ENCODE measurements around the gene CTSA. TPM values are rescaled to one million over a fixed set of nuclear protein-coding genes. Genes with fewer than 3 reads are reported as not detected.

CTSA gene
- total RNA-seq, 2 donors from 2014 or later: 41.0 to 43.8 TPM

DNA sequence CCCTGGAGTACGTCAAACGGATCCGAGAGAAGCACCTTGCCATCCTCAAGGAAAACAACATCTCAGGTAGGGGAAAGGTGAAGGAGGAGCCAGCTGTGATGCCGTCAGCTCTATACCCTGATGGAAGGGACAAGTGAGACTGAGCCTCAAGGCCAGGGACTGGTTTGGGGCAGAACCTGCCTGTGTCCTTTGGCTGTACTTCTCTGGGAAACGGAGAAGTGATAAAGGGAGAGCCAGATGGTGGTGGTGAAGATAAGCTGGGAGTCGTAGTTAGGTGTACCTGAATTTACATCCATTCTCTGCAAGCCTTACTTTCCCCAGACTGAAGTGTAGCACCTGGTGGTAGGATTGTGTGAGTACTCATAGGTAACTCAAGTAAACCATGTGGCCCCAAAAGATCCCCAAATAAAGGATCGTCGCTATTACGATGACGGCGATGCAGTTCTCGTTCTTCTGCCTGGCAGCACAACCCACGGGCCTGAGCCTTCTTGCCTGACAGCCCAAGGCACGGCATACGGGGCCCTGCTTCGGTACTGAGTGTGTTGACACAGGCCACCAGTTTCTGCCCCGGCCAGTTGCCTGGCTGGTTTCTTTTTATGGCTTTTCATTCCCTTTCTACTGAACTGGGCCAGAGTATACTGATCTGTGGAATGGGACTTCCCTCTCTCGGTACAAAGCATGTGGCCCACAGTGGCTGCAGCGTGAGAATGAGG lies 54.0 kb downstream of the CTSA start:
- Histone ChIP-seq H3K36me3 (replicated peaks in 1 of 2; ENCODE audit: insufficient read depth in 1 of 2, low read depth in 2 of 2) (peaks cover 5 to 29% of the 10 kb centered on the region in 2 donors), H3K4me1 (peaks cover 34% of the 10 kb centered on the region), H3K9me3 (no peaks in the 10 kb centered on the region), H3K27ac (peak overlapping the region; percentile 71 to 84 (median 80)), H3K27me3 (no peaks in the 10 kb centered on the region), H3K4me3 (no peak overlapping the region)
- DNase-seq (peak; percentile 53 to 81 (median 68)), ATAC-seq (peak; percentile 41)
- intact Hi-C loops (cut with DNase I): no loop called here
- TF ChIP-seq POLR2A (IDR thresholded peaks at IDR 0.05) (no peak), CTCF (IDR thresholded peaks at IDR 0.05) (peak in 5 of 7 experiments; percentile 8 to 57 (median 45))
- WGBS, 2 donors: 47% methylated on average over 17 to 19 of the region's 19 CpGs

DNA sequence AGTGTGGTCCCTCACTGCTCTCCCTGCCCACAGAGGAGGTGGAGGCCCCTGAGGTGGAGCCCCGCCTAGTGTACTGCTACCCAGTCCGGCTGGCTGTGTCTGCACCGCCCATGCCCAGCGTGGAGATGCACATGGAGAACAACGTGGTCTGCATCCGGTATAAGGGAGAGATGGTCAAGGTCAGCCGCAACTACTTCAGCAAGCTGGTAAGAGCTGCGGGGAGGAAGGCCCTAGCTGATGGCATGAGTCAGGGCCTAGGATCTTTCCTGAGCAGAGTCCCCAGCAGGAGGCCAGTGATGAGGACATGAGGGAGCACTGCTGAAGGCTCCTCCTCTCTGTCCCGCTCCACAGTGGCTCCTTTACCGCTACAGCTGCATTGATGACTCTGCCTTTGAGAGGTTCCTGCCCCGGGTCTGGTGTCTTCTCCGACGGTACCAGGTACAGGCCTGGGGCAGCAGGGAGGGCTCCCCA lies 54.6 kb downstream of the CTSA start:
- intact Hi-C loops (cut with DNase I): no loop called here
- WGBS, 2 donors: 40 to 61% methylated on average over 1 to 13 of the region's 13 CpGs
- Histone ChIP-seq H3K36me3 (replicated peaks in 1 of 2; ENCODE audit: insufficient read depth in 1 of 2, low read depth in 2 of 2) (peaks cover 6 to 28% of the 10 kb centered on the region in 2 donors), H3K27me3 (no peaks in the 10 kb centered on the region), H3K27ac (peak overlapping the region; percentile 71 to 84 (median 80)), H3K4me1 (peaks cover 34% of the 10 kb centered on the region), H3K9me3 (no peaks in the 10 kb centered on the region), H3K4me3 (no peak overlapping the region)
- DNase-seq (peak in 3 of 4 donors; percentile 44 to 59 (median 55)), ATAC-seq (peak; percentile 3)
- TF ChIP-seq CTCF (IDR thresholded peaks at IDR 0.05) (no peak), POLR2A (IDR thresholded peaks at IDR 0.05) (no peak)

DNA sequence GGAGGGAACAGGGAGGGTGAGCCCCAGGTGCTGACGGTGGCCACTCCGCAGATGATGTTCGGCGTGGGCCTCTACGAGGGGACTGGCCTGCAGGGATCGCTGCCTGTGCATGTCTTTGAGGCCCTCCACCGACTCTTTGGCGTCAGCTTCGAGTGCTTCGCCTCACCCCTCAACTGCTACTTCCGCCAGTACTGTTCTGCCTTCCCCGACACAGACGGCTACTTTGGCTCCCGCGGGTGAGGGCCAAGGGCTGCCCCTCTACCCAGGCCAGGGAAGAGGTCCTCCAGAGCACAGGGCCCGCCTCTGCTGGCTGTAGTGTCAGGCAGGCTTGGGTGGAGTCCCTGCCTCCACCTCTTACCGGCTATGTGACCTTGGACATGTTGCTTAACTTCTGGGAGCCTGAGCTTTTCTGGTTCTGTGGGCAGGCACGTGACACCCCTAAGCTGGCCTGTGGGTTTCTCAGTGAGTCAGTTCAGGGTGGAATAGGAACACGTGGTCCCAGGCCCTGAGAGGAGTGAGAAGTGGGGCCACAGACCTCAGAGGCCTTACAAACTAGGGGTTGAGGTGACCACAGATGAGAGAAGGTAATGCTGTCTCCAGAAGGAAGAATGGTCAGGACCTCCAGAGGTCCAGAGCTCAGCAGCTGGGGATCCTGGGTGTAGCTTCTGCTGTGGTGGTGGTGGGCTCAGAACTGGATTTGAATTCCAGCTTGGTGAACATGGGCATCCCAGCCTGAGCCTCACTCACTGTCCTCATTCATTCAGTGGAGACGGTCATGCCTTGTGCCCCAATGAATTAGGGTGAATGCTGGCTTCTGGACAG lies 55.2 kb downstream of the CTSA start:
- intact Hi-C loops (cut with DNase I): no loop called here
- TF ChIP-seq CTCF (IDR thresholded peaks at IDR 0.05) (no peak), POLR2A (IDR thresholded peaks at IDR 0.05) (peak in 1 of 3 donors; percentile 24)
- peak overlapping the region; percentile 71 to 84 (median 80) for H3K27ac ChIP-seq

GRCh38 chr20:45947110-45947866 lies 56.2 kb downstream of the CTSA start:
- H3K27me3 ChIP-seq: no peaks in the 10 kb centered on the region
- intact Hi-C loops (cut with DNase I): no loop called here
- H3K4me3 ChIP-seq: no peak overlapping the region
- peak overlapping the region; percentile 71 to 84 (median 80) for H3K27ac ChIP-seq
- H3K4me1 ChIP-seq: peaks cover 34% of the 10 kb centered on the region
- TF ChIP-seq POLR2A (IDR thresholded peaks at IDR 0.05): no peak
- TF ChIP-seq CTCF (IDR thresholded peaks at IDR 0.05): no peak
- H3K36me3 ChIP-seq (replicated peaks in 1 of 2; ENCODE audit: insufficient read depth in 1 of 2, low read depth in 2 of 2): peaks cover 12 to 34% of the 10 kb centered on the region in 2 donors
- ATAC-seq (no peak), DNase-seq (no peak)
- 91 to 94% methylated on average over 11 to 29 of the region's 29 CpGs for WGBS, 2 donors
- no peaks in the 10 kb centered on the region for H3K9me3 ChIP-seq

More for the DNA sequence above, 55.2 kb downstream of the CTSA start:
- no peak overlapping the region for H3K4me3 ChIP-seq
- H3K4me1 ChIP-seq: peaks cover 34% of the 10 kb centered on the region
- ATAC-seq (peak; percentile 86), DNase-seq (peak; percentile 75 to 95 (median 90))
- peaks cover 6 to 26% of the 10 kb centered on the region in 2 donors for H3K36me3 ChIP-seq (replicated peaks in 1 of 2; ENCODE audit: insufficient read depth in 1 of 2, low read depth in 2 of 2)
- 60 to 64% methylated on average over 20 of the region's 20 CpGs for WGBS, 2 donors
- H3K27me3 ChIP-seq: no peaks in the 10 kb centered on the region
- no peaks in the 10 kb centered on the region for H3K9me3 ChIP-seq

All from body of pancreas (tissue), 4 donors.